Fibroblast of skin of scalp (primary cell): Measurements from ENCODE around the gene PTPRT.

Source experiments
- DNase-seq: peaks from one replicate; pipeline ENCODE4 v3.0.0-alpha.2; 2013

The PTPRT gene

DNA sequence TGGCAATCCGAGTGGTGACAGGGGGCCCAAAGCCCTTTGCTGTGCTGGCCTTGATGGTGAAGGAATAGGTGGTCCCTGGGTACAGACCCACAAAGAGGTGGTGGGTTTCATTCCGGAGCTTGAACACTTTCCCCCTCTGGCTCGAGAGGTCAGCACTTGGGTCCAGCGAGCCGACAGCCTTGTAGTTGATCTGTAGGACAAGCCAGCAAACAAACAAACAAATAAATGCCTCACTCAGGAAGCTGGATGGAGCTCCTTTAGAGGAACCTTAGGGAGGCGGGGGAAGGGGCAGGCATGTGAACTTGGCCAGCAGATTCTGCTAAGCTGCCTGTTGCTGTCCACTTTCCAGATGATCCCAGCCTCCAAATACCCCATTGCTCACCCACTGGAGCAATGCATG lies 837.6 kb downstream of the PTPRT start:
- no peak for DNase-seq

DNA sequence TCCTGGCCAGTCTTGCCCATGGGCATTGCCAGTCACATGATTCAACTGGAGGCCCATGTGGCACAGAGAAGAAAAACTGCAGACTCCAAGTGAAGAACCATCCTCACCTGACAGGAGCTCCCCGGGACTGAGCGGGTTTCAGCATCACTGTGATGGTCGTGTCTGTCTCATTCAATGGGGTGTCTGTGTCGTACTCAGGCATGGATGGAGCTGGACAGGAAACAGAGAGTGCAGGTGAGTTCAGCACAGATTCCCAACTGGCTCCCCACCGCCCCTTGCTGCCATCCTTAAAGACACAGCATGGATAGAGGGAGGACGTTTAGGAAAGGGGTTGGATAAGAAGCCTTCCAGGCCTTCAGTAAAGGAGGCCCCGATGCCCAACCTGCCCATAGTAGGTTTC lies 839.2 kb downstream of the PTPRT start:
- no peak for DNase-seq

DNA sequence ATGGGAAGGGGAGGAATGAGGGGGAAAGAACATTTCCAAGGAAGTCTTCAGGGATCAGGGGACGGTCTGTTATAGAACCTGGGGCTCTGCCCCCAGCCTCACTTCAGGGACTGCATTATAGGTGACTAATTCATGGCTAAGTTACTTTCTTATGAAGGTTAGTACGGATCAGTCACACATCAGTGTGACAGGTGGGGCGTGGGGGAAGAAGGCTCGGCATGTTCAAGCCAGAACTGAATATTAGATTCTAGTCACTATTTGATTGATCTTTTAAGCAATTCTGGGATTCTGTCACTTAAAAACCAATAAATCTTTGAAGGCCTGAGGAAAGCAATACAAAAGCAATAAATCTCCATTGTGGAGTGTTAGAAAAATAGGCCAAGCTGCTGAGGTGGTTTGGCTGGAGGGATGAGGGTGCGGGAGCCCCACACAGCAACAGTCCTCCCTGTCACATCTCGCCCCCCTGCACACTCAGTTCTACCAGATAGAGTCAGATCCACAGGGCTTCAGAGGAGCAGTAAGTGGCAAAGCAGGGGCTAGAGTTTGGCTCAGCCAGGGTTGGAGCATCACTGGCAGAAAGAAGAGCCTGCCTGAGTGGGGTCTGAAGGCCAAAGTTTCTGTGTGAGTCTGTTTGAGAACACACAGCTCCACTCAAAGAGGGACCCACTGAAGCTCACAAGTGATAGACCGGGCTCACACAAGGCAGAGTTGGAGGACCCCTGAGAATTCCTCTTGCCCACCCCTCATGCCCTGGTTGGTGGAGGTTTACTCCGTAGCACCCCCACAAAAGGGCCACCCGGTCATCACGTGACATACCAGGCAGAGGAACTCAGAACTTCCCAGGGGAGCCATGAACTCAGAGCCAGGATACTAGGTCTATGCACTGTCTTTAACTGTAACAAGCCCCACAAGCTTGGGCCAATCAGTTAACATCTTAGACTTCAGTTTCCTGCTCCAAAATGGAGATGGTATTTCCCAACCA lies 843.2 kb downstream of the PTPRT start:
- no peak for DNase-seq

DNA sequence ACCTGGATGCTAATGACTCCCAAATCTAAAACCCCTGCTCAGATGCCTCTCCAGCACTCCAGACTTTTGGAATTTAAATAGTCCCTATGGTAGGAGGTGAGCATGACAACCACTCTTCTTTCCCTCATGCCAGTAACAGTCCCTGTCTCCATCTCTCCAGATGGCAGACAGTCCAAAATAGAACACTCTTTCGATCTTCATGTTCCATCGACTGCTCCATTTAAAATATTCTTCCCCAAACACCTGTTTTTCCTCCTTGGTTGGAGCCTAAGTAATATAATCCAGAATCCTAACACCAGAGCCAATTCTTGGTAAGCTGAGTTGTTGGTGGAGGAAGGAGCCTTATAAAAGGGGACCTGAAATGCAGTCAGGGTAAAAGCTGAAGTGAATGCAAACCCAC lies 848.1 kb downstream of the PTPRT start:
- DNase-seq, result no peak

DNA sequence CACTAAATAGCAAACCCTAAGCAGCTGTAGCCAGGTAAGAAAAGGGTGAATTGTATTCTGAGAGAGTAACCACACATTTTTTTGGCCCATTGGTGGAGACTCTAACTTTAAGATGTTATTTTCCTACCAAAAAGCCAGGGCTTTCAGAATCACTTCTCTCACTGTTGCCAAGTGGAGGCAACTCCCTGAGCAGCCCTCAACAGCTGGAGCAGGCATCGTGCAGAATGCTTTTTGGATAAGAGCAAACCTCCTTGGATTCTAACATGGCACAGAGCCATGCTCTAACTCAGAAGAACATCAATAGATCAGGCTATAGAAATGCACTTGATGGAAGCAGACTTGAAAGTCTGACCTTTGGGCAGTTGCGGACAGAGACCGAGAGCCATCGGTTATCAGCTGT lies 849.3 kb downstream of the PTPRT start:
- no peak for DNase-seq

DNA sequence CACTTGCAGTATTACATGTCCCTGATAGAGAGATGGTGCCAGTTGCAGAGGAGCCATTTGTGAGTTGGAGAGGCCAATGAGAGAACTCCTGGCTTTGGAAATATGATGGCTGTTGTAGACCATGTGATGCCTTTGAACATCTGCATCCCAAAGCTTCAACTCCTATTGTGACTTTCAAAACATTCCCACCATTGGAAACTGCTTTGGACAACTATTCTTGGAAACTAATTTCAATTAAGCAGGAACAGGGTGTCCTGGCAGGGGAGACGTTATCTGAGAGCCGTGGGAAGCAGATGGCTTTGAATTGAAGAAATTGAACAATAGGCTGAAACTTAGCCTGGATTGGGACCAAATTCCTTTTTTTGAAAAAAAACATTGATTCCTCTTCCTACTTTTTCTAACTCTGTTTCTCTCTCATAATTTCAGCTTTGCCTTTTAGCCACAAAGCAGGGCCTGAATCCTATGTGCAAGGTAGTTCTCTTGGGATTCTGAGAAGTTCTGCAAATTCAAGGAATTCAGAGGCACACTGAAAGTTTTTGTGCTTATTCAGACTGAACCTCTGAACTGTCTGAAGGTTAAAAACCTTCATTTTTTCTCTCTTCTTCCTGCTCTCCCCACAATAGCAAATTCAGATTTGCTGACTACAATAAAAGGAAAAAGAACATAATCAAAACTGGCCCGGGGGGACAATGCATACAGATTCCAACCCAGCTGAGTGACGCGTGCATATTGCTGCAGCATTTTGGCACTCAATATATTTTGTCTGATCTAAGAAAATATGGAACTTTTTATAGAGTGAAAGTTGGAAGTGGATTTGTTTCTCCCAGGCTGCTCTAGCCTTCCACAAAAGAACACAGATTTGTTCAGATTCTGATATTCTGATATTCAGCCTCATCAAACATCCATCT lies 851.2 kb downstream of the PTPRT start:
- DNase-seq, result no peak

DNA sequence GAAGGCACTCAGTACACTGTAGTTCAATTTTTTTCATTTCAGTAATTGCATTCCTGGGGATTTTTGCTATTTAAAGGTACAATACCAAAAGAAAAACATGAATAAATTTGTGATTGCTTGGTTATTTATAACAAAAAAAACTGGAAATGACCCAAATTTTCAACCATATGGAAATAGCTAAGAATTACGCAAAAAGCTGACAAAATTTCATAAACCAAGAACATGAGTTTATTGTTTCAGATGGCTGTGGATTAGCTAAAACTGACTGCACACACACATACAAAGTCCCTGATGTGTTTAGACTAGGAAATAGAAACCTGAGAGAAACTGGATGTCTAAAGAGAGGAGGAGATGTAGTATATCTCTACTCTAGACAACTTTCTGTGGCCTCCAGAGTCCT lies 853.1 kb downstream of the PTPRT start:
- no peak for DNase-seq

DNA sequence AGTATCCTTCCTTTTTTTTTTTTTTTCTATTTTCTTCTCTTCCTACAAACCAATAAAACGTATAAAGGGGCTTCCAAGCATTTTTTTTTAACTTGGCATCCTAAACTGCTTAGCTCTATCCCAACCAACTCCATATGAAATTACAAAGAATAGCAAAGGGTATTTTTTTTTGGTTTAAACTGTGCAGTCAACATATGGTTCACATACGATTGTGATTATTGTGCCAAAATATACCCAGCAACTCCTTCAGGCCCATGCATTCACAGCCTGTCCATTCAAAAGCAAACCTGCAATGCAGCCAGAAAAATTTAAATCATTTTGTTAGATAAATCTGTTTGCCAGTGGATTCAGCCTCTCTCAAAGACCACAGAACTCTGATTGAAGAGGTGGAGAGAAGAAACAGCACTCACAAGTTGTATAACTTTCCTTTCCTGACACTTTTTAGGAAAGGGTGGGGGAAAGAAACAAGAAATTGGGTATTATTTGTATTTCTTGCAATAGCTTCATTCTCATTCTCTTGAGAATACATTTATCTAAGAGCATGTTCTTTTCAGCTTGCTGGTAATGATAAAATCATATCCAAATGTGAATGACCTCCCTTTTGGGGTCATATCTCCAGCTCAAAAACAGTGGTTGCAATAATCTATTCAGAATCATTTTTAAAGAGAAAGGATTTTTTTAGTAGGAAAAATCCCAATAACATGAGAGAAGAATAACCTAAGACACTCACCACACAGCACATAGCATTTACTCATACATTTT lies 870.3 kb downstream of the PTPRT start:
- DNase-seq, result no peak

DNA sequence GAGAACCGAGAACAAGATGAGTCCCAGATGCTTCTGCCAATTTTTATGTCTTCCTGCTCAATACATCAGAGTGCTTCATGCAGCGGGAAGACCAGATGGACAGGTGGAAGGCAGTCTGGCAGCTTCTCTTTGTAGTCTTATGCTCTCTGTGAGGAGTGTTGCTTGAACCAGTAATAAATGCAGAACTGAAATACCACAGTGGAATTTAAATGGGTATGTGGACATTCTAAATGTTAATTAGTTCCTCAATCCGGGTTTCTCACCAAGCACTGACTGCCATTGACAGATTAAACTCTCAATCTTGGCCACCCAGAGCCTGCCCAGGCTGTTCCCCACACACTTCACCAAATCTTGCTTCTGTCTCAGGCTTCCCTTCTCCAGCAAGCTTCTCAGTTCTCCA lies 876.0 kb downstream of the PTPRT start:
- no peak for DNase-seq

DNA sequence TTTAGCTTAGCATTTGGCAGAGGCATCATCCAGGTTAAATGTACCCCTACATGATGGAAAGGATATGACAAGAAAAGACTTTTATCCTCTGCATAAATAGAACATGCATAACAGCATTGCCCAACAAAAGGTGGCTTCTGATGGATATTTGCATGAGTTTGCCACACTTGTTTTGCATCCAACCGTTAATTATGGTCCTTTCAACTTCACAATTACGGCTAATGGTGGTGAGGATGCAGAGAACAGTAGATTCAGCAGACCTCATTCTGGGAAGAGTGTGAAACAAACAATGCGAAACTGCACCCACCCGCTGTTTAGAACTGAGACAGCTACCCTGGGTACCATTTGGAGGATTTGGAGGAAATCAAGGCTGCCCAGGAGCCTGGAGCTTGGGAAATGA lies 880.7 kb downstream of the PTPRT start:
- DNase-seq, result no peak

DNA sequence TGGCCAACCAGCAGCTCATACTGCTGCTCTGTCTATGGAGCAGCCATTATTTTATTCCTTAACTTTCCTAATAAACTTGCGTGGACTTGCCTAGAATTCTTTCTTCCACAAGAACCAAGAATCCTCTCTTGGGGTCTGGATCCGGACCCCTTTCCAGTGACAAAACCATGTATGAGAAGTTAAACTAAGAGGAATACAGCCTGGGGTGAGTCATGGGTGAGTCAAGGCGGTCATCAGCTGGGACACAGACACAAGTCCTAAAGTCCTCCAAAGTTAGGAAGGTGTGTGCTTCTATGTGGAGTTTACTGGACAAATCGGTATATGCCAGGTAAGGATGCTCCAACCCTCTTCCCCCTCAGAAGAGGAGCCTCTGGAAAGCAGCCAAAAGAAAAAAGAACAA lies 881.5 kb downstream of the PTPRT start:
- no peak for DNase-seq

DNA sequence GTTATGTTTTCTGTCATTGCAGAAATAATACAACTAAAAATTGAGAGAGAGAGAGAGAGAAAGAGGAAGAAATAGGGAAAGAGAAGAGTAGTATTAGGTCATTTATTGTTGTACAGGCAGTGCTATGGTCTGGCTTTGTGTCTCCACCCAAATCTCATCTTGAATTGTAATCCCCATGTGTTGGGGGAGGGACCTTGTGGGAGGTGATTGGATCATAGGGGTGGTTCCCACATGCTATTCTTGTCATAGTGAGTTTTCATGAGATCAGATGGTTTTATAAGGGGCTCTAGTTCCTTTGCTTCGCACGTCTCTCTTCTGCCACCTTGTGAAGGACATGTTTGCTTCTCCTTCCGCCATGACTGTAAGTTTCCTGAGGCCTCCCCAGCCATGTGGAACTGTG lies 894.1 kb downstream of the PTPRT start:
- DNase-seq, result no peak

DNA sequence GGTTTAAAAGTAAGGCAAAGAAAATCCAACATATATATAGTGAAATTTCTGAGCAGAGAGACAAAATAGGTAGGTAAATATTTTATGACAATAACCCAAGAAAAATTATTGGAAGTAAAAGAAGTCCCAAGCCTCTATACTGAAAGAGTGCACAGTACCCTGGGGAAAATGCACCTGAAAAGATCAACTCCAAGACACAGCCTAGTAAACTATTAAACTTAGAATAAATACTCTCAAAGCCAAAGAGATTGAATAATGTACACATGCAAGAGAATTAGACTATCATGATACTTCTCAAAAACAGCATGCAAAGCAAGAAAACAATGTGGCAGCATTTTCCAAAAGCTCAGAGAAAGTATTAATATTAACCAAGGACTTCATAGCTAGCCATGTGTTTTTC lies 894.7 kb downstream of the PTPRT start:
- no peak for DNase-seq

DNA sequence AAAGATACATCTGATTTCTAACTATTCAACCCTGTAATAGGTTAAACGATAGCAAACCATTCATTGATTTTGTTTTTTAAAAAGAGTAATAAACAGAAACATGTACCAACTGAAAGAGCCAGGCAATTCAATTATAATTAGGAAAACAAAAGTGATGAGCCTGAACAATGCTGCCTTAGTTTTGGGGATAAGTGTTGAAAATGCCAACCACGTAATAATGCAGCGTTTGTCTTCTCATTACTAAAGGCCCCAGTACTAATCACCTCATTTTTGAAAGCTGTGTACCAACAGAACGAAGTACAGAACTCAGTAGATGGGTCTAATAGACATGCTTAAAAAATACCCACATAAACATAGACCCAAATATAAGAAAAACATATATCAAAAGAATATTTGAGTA lies 907.9 kb downstream of the PTPRT start:
- no peak for DNase-seq

DNA sequence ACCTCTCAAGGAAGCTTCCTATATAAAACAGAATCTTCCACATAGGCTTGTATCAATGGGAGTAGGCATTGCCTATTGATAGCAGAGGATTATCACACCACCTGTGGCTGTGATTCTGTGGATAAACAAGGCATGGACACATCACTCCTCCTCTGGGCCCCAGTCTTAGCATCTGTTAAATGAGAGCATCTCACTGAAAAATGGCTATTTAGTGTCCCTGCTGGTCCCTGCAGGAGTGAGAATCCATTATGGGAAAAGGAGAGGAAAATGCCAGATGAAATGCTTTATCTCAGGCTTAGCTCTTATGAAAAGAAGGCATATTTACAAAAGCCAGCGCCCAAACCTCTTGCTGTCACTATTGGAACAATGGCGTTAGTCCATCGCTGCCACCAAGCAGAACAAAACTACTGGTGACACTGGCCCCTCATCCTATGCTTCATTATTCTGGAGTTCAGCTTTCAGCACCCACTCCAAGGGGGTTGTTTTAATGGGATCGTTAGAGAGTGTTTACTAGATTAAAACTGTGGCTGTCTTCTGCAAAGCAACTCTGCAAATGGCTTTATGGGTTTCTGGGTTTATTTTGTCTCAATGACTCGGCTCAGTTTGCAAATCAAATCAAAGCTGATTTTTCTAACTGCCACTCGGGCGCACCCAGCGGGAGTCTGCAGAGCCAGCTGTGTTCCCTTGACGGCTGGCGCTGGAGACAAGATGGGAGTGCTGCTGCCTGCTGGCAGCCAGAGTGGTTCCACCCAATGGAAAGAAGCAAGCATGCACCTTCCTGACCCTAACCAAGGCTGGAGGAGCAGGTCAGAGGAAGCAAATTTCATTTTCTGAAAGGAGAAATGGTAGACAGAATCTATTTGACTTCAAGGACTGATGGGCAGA lies 912.7 kb downstream of the PTPRT start:
- DNase-seq, result no peak

DNA sequence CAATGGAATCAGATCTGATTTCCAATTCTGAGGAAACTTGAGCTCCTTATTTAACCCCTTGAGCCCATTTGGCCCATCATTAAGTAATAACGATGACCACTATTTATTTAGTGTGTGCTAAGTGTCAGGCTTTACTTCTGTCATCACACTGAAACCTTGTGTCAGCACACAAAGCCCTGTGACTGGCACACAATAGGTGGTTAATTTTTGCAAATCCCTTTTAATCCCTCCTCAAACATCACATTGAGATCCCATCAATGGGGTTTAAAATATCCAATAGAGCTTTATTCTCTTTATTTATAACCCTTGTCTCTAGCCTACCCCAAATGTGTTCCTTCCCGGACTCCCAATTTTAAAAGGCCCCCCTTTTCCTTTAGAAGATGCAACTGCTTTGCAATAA lies 914.7 kb downstream of the PTPRT start:
- DNase-seq, result no peak

DNA sequence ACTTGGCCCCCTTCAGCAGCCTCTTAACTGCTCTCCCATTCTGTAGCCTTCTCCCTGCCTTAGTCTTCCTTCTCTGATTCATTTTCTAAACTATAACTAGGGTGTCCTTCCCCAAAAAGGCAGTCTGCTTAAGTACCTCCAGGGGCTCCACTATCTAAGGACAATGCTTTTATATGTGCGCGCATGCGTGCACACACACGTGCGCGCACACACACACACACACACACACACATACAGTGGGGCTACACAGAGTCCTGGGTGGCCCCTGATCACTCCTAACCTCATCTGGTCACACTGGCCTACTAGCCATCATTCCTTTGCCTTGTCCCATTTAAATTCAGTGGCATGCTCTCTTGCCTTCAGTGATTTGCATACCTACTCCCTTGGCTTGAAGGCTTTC lies 917.2 kb downstream of the PTPRT start:
- DNase-seq, result no peak

DNA sequence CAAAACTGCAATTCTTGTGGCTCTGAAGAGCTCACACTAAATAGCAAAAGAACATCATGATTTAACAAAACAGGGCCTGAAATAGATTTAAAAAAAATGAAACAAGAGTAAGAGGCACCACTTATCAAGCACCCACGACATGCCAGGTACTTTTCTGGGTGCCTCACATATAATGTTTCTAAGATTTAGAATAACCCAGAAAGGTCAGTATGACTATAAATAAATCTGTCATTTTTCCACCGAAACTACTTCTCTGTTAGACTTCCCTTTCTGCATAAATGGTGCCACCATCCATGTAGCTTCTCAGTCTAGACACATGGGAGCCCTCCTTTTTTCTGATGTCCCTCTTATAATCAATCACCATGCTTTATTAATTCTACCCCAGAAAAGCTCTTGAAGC lies 919.2 kb downstream of the PTPRT start:
- no peak for DNase-seq

DNA sequence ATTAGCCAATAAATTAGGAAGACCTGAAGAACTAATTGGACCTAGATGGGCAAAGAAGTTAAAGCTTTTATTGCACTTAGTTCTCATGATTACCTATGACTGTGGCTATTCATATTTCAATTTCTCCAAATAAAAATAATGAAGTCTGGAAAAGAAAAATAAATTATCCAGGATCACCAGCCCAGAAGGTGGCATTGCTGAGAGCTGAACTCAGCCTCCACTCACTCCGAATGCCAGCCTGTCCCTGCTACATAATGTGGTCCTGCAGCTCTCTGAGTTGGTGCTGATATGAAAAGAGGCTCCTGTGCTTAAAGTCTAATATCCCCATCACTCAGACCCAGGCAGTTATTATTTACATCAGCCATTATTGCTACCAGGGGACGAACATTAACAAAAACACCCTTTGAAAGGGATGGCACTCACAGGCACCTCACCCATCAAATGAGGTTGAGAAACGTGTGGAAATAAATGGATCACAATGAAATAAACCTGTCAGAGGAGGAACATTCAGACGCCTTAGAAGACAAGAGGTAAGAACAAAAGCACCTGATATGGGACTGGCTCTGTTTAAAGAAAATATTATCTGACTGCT lies 921.8 kb downstream of the PTPRT start:
- DNase-seq, result no peak

DNA sequence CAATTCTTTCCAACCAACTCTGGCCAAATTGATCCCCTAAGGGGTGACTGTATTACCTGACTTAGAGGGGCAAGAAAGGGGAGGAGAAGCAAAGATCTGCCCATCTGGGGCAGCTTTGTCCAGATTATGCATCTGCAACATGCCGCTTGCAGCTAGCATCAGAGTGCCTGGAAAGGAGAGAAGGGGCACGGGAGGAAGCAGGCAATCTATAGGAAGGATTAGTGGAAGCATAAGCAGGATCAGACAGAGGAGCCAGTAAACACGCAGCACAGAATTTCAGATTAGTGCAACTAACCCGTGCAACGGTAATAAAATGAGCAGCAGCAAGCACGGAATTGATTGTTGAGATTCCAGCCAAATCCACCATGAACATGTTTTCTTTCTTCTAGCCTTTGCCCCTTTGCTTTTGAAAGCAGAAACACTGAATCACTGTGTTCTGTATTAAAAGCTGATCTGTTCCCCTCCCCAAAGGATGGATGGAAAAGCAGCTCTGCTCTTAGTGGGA lies 927.9 kb downstream of the PTPRT start:
- DNase-seq, result no peak

DNA sequence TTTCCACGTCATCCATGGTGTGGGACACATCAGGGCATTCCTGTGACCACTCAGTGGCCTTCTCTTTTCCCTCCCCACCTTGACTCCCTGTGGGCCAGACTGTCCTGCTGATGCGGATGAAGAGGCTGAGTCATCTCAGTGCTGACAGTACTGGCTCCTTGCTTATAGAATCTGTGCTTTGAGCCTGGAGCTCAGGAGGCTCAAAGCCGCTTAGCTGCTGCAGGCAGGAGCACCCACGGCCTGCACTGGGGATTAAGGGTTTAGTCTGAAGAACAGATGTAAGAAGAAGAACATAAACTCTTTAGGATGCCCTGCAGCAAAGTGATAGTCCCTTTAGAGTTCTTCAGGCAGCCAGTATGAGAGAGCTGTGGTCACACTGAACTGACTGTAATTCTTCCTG lies 929.5 kb downstream of the PTPRT start:
- no peak for DNase-seq
